Ramos (cell line): ENCODE results near the gene TBRG4.

Experiments
- in situ Hi-C: fragments of 300-500 bp; cut with MboI; formaldehyde crosslinking; loops from one replicate; pipeline ENCODE4 v1.14.3; 2022; ENCODE audit warnings: low sequenced_read_pairs; ENCODE audit not compliant: unreplicated experiment

TBRG4 gene

DNA sequence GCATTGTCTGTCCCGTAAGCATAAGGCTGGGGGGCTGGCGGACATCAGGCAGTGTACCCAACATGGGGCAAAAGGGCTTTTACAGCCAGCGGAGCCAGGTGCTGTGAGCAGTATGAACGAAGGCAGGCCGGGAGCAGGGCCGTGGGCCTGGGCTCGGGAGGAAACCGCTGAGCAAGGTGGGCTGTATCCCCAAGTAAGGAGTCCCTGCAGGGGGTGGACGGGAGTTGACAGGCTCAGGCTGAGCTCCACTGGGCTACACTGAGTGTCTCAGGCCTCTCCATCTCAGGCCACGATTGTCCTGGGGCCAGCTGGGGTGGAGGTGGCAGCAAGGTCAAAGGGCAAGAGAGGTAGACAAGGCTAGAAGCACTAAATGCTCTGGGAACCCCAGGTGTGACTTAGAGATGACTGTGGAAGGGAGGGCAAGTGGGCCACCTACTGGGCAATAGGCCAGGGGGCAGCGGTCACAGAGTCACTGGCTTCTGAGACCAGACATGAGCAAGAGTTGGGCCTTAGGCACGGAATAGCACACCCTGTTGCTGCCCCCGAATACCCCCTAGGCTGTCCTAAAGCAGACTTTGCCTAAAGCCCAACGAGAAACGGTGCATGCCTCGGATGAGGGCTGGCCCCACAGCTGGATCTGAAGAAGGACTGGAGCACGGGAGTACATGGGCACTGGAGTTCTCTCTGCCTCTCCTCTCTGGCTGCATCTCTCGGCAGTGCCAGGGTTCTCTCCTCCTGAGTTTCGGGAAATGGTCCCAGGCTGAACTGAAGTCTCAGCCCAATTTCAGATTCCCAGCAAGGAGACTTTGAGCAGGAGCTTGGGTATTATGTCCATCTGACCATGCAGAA, 35.3 kb upstream of the TBRG4 start:
- in situ Hi-C loops = no loop called here

DNA sequence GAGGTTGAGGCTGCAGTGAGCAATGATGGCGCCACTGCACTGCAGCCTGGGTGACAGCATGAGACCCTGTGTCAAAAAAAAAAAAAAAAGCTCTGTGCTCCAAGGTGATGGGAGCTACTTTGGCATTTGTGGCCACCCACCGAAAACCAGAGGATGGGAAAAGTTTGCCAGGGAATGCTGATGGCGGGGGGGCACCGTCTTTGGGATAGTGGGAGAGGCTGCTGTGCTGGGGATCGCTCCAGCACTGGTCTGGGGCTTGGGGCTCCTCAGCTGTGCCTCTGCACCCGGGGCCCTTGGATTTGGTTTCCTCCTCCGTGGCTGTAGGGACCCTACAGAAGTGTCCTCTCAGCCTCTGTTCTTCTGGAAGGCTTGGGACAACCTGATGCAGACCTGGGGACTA, 34.4 kb upstream of the TBRG4 start:
- in situ Hi-C loops = no loop called here

DNA sequence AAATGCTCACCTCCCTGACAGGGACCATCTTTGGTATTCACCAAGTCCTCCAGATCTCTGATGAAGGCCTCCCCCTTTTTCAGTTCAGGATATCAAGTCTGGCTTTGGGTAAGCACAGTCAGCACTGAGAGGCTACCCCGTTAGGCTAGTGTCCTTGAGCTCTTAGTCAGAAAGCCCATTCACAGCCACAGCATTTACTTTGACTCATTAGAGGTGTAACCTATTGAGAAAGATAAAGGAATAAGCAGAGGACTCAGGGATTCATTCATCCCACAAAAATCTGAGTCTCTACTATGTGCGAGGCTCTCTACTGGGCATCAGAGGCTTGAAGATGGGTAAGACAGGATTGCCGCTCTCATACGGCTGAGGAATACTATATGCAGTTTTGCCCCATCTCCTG, 32.1 kb upstream of the TBRG4 start:
- in situ Hi-C loops = no loop called here

DNA sequence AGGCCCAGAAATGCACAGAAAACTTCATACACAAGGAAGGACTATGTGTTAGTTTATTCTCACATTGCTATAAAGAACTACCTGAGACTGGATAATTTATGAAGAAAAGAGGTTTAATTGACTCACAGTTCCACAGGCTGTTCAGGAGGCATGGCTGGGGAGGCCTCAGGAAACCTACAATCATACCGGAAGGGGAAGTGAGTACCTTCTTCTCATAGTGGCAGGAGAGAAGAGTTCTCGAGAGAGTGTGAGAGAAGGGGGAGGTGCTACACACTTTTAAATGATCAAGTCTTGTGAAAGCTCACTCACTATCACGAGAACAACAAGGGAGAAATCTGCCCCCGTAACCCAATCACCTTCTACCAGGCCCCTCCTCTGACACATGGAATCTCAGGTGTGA, 29.3 kb upstream of the TBRG4 start:
- in situ Hi-C loops = no loop called here

DNA sequence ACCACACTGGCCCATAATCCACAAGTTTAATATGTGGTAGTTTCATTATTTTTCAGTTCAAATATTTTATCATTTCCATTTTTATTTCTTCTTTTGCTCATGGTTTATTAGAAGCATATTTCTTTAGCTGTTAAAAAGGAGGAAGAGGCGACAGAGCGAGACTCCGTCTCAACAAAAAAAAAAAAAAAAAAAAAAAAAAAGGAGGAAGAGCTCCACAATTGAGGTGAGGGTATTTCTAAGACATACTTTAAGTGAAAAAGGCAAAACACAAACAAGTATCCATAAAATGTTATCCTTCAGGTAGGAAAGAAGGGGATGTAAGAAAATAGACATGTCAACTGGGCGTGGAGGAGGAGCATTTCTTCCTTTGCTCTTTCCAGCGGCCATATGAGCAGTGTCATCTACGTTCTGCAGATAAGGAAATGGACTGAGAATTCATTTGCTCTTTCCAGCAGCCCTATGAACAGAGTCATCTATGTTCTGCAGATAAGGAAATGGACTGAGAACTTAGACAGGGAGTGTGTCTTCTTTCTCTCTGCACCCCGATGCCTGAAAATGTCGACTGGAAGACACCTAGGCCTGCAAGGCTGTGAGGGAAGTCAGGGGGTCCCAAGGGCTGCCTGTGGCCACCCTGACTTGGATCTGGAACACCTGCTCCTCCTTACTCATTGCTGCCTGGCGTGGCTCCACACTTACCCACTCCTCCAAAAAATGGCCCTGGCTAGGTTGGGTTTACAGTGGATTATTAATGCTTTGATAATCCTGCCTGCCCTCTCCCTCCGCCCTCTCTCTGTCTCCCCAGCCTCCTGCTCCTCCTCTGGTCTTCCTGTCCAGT, 27.2 kb upstream of the TBRG4 start:
- in situ Hi-C loops = loop anchor here (10.0 kb wide), 3 partner anchors 164 to 544 kb away; partner anchors contain the start of gene MYO1G

DNA sequence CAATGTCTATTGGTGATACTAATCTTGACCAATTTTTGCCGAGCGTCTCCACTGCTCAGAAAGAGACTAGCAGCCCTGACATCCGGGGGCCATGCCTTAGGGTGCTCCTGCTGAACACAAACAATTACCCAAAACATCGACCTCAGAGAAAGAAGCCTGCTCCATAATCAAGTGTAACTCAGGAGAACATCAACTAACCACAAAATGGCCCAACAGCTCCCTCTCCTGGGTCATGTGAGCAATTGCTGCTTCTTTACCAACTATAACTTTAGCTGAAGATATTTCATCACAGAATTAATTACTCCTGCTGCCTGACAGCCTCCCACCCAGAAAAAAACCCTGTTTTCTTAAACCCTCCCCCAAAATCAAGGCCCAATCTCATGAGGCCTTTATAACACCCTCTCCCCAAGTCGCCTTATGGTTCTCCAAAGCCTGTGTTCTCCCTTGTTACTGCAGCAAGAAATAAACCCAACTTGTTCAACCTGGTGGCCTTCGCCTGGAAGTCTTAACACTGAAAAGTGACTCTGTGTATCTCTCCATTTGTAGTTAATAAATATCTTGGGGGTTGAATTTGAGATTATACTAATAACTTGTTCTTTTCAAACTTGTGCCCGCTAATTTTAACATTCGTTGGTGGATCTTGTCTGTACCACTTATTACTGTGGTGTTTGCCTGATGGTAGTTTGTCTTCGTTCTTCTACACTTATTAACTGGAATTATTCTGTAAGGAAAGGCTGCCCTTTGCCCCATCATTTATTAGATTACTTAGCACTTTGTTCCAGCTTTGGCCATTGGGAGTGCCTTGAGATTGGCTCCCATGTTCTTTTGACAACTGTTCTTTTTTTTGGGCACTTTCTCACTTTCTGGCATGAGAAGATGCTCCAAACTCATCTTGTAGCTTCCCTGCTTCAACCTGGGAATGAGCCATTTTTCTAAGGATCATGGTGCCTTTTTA, 24.9 kb upstream of the TBRG4 start:
- in situ Hi-C loops = loop anchor here (10.0 kb wide), 3 partner anchors 162 to 542 kb away; partner anchors contain the start of gene MYO1G

DNA sequence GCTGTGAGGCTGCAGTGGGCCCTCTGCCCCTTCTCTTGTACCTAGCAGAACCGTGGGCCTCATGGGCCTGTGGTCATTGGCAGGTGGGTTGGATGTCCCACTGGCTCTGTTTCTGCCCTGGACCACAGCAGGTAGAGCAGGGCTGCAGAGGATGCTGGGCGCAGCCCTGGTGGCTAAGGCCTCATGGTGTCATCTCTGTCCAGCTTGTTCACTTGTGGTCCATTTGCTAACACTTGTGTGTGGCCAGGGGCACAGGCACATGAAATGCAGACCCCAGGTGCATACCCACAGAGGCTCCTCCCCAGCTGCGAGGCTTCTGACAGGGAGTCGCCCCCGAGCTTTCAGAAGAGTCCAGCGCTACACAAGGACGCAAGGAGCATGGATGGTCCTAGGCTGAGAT, 22.4 kb upstream of the TBRG4 start:
- in situ Hi-C loops = loop anchor here (10.0 kb wide), 3 partner anchors 159 to 539 kb away; partner anchors contain the start of gene MYO1G

DNA sequence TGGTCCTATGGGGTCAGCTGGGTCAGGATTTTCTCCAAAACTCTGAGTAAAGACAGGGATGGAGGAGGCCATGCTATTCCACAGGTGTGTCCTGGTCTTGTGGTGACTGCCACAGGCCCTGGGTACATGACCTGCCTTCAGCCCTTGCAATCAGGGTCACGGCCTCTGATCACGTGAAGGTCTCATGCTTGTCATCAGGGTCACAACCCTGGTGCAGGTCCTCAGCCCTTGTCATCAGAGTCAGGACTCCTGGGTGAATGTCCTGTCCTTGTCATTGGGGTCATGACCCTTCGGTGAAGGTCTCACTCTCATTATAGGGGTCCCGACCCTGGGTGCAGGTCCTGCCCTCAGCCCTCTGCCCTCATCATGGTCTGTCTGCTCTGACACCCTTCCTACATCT, 21.9 kb upstream of the TBRG4 start:
- in situ Hi-C loops = loop anchor here (10.0 kb wide), 3 partner anchors 159 to 539 kb away; partner anchors contain the start of gene MYO1G

DNA sequence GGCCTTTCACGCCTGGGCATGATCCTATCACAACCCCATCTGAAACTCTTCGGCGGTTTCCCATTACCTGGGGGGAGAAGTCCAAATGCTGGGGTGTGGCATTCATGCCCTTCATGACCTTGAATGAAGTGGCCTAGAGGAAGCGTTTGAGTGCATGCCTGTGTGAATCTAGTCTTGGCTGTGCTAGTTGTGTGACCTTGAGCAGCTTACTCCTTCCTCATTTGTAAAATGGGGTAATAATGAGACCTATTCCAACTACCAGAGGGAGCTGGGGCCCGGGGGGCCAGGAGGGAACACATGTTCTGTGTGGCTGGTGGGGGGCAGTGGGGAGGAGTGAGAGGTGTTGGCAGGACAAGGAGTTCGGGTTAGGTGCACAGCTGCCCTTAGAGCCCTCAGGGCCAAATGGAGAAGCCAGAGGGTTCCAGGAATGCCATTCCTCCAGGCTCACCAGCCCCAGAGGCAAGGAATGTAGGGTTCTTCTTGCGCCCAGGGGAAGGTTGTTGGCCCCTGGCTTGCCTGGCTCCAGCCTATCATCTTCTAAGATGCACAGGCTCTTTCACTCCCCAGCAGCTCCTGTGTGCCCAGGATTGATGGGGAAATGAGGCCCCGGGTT, 21.3 kb upstream of the TBRG4 start:
- in situ Hi-C loops = loop anchor here (10.0 kb wide), 3 partner anchors 158 to 538 kb away; partner anchors contain the start of gene MYO1G

DNA sequence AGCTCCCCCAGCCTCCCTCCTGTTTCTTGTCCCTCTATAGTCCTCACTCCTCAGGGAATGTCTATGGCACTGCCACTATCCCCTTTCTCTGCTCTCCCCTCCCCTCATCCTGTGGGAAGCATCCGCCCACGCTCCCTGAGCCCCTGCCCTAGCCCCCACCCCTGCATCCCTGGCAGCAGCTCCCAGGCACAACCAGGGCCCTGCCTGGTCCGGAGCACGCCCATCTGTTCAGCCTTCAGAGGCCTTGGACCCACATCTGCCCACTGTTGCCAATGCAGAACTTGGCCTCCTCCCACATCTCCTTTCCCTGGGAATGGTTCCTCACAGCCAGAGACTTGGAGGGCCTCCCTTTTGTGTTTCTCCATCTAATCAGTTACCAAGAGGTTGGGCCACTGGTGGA, 20.4 kb upstream of the TBRG4 start:
- in situ Hi-C loops = loop anchor here (10.0 kb wide), 3 partner anchors 157 to 537 kb away; partner anchors contain the start of gene MYO1G

DNA sequence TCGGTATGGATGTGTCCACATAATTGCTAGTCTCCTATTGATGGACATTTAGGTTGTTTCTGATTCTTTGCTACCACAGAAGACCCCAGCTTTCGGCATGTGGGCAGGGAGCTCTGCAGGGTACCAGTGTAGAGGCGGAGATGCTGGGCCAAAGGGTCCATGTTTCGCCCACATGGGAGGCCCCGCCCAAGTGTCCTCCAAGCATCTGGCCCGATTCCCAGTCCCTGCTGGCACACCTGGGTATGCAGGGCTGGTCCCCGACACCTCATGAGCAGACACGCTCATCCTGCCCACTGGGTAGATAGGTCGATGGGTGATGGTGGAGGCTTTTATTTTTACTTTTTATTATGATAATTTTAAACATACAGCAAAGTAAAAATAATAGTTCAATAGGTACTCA, 19.4 kb upstream of the TBRG4 start:
- in situ Hi-C loops = loop anchor here (10.0 kb wide), 3 partner anchors 156 to 536 kb away; partner anchors contain the start of gene MYO1G

DNA sequence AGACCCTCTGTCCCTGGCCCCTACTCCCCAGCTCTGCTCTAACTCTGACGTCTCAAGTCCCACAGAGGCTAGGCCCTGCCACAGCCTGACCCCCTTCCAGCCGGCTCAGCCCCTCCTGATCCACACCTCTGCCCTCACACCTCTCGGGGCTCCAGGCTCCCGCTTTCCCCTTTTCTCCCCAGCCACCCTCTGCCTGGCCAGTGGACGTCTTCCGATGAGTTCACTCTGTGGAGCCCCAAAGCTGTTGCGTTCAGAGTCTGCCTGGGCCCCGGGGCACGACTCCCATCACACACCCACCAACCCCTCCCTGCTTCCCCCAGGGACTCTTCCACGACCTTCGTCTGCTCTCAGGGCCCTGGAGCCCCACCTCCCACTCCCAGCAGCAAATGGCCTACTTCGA, 18.4 kb upstream of the TBRG4 start:
- in situ Hi-C loops = loop anchor here (10.0 kb wide), 3 partner anchors 155 to 535 kb away; partner anchors contain the start of gene MYO1G

DNA sequence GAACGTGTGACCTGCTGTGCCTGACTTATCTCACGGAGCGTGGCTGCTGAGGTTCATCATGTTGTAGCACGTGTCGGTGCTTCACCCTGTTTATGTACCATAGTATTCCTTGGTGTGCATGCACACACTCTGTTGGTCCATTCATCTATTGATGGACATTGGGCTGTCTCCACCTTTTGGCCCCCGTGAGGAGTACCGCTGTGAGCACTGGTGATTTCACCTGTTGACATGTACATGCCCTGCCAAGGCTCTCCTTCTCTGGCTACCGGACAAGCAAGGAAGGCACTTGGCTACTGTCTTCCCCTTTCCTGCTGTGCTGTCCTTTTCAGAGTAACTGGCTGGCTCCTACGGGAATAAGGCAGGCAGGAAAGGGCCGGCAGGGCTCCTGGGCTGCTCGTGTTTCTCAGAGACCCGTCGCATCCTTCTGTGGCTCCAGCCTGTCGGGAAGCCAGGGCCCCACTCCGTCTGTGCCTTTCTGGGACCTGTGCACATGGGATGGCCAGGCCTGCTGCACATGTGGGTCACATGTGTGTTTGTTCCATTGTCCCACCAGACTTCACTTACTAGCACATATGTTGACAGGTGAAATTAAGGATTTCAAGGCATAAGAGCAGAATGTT, 17.8 kb upstream of the TBRG4 start:
- in situ Hi-C loops = no loop called here

DNA sequence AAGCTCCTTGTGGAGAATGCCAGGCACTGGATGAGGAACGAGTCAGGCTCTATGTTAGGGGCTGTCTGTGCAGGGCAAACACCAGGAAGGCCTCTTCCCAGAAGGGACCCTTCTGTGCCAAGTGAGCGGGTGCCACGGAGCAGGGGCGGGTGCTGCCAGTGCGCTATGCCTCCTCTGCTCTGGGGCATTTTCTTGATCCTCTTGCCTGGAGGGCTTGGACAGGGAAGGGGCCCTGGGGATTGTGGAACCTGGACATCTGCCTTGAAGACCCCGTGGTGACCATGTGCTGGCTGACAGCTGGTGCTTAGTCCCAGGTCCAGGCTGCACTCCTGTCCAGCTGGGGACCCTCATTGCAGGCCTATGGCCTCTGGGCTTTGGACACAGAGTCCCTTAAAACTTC, 15.4 kb upstream of the TBRG4 start:
- in situ Hi-C loops = no loop called here

DNA sequence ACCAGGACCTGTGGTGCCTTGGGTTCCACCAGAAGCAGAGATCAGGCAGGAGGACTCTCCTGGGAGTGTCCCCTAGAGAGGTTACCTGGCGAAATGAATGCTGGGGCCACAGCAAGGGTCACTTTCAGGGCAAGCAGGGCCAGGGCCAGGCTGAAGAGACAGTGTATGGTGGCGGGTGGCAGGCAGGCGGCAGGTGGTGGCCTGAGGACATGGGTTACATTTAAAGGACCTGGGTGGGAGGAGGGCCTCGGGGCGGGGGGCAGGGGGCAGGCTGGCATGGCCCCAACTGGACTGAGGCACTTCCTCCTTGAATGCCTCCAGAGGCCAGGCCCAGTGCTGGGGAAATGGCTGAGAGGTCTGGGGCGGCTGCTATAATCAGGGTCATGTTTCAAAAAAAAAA, 14.7 kb upstream of the TBRG4 start:
- in situ Hi-C loops = no loop called here

DNA sequence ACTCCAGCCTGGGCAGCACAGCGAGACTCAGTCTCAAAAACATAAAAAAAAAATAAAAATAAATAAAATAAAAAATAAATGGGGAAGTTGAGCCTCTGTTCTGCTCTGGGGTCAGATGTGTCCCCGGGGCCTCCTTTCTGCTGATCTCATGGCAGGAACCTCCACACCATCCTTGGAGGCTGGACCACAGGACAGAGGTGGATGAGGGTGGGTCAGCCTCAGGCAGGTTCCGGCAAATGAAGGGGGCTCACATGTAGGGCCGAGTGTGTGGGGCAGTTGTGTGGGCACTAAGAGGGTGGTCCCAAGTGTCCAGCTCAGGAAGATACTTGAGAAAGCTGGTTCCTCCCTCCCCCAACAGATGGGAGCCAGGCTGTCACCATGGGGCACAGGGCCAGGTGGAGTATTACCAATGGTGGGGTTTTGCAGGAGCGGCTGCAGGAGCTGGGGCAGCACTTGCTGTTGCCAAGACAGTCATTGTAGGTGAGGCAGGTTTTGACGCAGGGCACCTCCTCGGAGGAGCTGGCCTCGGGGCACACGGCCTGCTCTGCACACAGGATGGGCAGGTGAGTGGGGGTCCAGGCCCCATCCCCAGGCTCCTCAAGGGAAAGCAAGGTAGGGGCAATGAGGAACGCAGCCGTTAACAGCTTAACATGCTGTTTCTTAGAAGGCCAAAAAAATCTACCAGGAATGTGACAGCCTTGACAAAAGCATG, 13.9 kb upstream of the TBRG4 start:
- in situ Hi-C loops = no loop called here

DNA sequence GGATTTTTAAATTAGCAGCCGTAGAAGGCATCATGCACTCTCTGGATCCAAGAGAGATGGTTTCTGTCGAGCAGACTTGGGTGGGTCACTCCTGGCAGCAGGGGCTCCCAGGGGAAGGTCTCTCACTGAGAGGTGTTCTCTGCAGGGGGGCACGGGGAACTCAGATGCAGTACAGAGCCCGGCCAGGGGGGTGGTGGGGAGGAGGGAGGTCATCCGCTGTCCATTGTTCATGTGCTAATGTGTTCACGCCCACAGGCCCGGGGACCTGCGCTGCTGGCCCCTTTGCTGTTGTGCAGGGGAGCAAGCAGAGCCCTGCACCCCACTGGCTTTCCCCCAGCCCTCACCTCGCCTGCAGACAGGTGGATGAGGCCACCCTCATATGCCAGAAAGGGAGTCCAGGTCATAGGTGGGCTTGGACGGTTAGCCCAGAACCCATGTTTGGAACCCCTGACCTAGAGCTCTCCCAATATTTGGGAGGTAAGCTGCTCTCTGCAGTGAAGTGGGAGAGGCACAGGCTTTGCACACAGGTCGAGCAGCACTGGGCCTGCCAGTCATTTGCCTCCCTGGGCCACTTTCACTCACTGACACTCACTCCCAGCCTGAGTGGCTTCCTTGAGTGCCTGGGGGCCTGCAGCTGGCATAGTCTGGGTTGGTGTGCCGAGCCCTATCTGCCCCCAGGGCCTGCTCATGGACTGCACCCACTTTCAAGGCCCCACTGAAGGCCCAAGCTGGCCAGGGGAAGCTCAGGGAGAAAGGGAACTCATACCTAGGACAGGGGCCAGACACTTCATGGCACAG, 12.6 kb upstream of the TBRG4 start:
- in situ Hi-C loops = no loop called here
